NCI-H460 (cell line): Measurements from ENCODE around the gene FAP. TPM values are rescaled to one million over a fixed set of nuclear protein-coding genes. Genes with fewer than 3 reads are reported as not detected.

ENCODE experiments used
- DNase-seq: peaks from one replicate; pipeline ENCODE4 v3.0.0-alpha.2; 2016; ENCODE audit warnings: low read depth; ENCODE audit errors: extremely low read depth
- total RNA-seq: library from RNA; depleted of rRNA; stranded (reverse); fragments of >200 nt; shearing (Covaris generic); gene quantifications from 2 replicates; pipeline ENCODE4 v1.2.3, GENCODE V29; 2014; rRNA removed

FAP gene
- total RNA-seq, 1 experiment from 2014 or later = not detected

DNA sequence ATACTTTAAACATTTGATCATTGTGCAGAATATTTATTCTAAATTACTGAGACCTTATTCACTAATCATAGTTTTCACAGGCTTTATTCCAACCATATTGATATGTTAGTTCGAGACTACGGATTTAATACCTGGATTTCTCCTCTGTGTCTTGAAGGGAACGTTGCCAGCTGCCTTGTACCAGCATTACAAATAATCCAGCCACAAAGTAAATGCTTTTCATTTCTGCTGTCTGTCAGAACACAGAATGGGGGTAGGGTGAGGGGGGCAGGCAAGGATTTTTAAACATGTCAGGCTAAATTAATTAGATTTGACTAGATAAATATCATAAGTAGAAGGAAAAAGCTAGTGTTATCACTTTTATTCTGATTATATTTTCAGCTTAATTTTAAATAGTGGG is 94.3 kb downstream of the FAP start:
- no peak for DNase-seq

DNA sequence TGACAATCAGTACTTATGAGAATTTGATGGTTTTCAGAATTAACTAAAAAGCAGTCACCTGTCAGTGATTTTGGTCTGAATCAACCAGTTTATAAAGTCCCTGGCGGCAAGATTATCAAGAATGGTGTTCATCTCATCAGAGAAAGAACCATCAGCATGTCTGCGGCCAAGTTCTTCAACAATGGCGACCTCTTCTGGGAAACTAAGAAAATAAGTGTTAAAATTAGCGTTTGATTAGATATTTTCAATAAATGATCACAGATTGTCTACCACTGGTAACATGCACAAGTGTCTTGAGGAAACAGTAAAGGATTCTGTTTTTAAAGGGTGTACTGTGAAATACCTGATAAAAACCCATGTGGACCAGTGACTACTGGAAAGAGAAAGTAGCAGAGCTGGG is 99.3 kb downstream of the FAP start:
- DNase-seq = no peak

DNA sequence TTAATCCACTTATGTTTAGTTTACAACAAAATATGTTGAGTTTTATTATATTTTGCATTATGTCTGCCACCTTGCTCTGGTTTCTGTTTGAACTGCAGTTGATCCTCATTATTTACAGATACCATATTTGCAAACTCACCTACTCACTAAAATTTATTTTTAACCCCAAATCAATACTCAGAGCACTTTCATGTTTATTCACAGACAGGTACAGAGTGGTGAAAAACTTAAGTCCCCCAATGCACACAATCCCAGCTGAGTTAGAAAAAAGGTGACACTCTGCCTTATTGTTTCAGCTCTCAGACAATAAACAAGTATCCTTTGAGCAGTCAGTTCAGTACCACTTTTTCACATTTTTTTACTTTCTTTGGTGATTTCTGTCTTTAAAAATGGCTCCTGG is 104.9 kb downstream of the FAP start:
- DNase-seq = no peak

DNA sequence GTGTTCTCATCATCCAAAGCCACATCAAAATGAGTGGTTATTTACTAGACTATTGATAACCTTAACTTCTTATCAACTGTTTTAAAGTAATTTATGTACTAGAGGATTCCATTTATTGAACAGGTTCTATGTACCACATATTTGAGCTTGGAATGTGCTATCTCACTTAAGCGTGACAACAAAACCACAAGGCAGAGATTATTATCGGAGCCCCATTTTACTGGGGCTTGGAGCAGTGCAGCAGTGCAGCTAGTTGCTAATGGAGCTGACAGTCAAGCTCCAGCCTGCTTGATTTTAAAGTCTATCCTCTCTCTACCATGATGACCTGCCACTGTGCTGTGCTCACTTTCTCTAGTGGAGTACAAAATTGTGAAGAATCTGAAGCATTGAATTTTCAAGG is 115.8 kb downstream of the FAP start:
- no peak for DNase-seq

DNA sequence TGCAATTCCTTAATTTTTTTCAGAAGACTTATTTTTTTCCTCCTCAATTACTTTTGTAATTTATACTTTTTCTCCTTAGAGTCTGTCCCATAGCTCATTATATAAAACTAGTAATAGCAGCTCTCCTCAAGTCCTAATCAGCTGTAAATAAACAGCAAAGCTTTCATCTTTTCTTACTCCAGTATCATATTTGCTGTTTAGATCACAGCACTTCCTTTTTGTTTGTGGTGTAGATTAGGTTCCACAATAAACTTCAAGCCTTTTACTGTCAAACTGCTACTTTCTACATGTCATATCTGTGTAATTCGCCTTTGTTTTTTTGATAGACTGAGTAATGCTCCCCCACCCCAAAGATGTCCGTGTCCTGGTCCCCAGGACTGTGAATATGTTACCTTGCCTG is 116.7 kb downstream of the FAP start:
- DNase-seq = no peak

DNA sequence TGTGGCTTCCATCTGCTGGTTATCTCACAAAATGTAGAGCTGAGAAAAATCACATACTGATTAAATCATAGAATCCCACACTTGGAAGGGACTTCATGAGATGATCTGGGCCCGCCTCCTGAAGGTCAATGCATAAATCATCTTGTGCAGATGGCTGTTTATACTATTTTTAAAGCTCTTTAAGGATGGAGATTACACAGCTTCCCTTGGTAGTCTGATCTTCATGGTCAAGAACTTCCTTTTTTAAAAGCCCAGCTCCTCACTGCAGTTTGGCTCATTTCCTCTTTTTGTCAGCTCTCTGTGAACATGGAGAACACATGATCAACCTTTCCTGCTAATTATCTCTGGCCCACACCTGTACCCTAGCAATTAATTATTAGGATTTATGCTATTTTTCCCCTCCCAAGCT is 117.1 kb downstream of the FAP start:
- DNase-seq = no peak

DNA sequence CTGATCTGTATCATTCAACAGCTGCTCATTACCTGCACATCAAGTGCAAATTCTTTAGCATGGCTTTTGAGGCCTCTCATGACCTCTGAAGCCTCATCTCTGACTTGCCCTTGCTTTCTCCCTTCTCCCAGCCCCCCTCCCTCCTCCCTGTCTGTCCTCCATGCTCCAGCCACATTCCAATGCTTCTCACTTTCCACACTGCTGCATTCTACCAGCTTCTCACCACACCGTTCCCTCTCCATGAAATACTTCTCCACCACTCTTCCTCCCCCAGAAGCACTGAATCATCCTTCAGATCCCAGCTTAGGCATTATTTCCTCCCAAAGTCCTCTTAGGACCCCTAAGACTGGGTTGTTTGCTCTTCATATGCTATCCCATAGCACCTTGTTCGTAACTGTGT is 118.1 kb downstream of the FAP start:
- DNase-seq = no peak

DNA sequence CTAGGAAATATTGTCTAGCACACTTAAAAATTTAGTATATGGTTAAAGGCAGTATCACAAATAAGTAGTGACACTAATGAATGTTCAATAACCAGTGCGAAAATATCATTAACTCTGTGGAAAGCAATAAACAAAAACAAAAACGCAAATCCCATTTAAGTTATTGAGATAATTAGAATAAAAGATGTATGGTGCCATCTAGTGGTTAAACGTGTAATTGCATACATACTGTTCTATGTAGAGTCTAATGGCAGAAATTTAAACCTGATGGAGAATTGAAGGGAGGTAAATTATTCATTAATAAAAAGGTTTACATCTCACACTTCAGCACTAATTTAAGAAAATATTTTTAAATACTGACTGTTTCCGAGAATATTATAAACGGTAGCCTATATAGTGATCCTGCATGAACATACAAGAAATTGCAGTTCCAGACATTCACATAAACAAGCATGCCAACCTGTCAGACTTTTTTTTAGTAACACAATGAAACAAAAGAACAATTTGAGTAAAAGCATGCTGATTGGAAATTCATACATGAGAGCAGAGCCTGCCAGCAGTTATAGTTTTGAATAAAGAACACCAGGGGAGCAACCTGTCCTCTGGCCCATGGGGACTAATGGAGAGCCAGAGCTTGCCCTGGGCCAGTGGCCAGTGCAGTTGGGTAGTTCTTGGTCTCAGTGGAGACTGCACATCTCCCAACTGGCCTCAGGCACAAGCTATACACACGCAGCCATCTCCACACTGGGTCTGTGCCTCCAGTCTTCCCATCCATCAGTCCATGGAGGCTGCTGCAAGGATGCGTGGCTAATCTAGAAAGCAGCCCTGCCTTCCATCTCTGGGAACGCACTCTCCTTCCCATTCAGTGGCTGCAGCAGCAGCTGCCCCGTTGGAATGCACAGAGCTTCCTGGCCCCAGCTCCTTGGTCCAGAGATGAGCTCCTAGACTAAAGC is 119.2 kb downstream of the FAP start:
- peak; percentile 67 for DNase-seq

Other genes starting within 250 kb of the FAP start
- 0.25 and 0.40 TPM in 2 replicates for gene DPP4, start 169.2 kb downstream of the FAP start, total RNA-seq
- gene GCG, start 91.2 kb downstream of the FAP start, total RNA-seq = not detected in 2 replicates
- gene IFIH1, start 75.2 kb upstream of the FAP start, total RNA-seq = 5.1 and 6.6 TPM in 2 replicates
- gene GCA, start 100.7 kb upstream of the FAP start, total RNA-seq = 6.8 and 8.3 TPM in 2 replicates